COR-L47 (cell line): ENCODE data around the gene NEK1.
A peak's percentile ranks its signal among the peaks of the same experiment; 100 is the strongest.

Experiments used
- DNase-seq: peaks from one replicate; lab custom pipeline; 2025; lab: John Stamatoyannopoulos, UW

NEK1 gene, protein sequence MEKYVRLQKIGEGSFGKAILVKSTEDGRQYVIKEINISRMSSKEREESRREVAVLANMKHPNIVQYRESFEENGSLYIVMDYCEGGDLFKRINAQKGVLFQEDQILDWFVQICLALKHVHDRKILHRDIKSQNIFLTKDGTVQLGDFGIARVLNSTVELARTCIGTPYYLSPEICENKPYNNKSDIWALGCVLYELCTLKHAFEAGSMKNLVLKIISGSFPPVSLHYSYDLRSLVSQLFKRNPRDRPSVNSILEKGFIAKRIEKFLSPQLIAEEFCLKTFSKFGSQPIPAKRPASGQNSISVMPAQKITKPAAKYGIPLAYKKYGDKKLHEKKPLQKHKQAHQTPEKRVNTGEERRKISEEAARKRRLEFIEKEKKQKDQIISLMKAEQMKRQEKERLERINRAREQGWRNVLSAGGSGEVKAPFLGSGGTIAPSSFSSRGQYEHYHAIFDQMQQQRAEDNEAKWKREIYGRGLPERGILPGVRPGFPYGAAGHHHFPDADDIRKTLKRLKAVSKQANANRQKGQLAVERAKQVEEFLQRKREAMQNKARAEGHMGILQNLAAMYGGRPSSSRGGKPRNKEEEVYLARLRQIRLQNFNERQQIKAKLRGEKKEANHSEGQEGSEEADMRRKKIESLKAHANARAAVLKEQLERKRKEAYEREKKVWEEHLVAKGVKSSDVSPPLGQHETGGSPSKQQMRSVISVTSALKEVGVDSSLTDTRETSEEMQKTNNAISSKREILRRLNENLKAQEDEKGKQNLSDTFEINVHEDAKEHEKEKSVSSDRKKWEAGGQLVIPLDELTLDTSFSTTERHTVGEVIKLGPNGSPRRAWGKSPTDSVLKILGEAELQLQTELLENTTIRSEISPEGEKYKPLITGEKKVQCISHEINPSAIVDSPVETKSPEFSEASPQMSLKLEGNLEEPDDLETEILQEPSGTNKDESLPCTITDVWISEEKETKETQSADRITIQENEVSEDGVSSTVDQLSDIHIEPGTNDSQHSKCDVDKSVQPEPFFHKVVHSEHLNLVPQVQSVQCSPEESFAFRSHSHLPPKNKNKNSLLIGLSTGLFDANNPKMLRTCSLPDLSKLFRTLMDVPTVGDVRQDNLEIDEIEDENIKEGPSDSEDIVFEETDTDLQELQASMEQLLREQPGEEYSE (N-terminal part only)

DNA sequence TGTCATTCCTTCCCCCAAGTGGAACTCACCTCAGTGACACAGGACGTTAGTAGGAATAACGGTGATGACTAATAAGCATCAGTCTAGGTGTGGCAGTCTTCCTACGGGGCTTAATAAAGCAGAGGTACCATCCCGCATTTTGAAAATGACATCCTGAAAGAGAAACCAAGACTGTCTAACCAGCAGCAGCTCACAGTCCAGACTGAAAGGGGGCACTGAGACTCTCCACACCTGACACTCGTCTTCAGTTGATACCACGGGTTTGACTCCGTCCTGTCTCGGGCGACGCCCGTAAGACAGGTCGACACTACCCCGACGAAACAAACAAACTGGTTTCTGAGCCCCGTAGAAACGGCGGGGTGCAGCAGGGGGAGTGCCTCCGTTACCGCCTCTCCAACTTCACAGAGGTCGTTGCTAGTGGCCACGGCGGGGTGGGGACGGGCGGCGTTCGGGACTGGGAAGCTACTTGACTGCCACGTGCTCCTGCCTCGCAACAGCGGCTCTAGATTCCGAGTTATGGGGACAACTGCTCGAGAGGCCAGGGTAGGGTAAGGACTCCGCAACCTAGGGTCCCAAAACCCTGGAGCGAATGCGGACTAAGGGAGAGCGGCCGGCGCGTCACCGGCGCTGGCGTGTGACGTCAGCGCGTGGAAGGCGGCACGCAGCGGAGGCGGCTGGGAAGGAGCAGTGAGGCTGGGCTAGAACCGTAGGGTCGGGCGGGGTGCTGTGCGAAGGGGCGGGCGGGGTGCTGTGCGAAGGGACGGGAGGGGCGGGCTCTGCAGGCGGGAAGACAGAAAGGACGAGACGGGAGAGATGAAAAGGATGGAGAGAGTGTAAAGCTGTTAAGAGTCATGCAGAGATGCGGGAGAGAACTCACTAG, at the start of gene NEK1:
TSS of gene NEK1 (minus strand) at position 593 of the 880 bp plus-strand sequence. CDS start 9,953 bp downstream, outside the sequence.
- DNase-seq = peak; percentile 82

DNA sequence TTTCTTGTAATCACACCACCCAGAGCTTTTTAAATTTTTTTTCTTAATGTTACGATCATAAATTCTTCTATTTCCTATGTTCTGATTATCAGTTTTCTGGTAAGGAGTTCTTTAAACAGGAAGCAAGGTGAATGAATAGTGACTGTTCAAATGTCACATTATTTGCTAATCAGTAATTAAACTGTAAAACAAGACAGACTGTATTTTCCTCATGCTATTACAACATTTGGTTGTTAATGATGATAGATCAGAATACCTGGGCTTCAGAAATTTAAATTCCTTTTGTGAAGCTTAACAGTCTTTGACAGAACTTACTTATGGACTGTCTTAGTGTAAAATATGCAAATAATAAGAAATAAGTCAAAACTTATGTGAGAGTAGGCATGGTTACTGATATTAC, 49.4 kb upstream of the NEK1 start:
- no peak for DNase-seq

DNA sequence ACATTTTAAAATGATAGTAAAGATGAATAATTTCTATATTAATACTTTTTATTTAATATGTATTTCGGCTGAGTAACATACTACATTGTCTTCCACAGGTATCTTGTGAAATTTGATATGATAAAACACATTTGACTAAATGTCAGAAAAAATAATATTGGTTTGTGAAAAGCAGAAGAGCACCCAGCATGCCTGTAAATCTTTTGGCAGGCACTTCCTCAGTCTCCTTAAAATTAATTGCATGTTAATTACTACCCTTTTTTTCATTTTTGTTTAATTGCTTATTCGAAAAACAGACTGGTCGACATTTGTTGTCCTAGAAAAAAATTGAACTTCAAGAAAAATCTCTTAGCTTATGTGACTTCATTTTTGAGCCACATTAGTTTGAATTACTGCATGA, 48.5 kb upstream of the NEK1 start:
- no peak for DNase-seq

DNA sequence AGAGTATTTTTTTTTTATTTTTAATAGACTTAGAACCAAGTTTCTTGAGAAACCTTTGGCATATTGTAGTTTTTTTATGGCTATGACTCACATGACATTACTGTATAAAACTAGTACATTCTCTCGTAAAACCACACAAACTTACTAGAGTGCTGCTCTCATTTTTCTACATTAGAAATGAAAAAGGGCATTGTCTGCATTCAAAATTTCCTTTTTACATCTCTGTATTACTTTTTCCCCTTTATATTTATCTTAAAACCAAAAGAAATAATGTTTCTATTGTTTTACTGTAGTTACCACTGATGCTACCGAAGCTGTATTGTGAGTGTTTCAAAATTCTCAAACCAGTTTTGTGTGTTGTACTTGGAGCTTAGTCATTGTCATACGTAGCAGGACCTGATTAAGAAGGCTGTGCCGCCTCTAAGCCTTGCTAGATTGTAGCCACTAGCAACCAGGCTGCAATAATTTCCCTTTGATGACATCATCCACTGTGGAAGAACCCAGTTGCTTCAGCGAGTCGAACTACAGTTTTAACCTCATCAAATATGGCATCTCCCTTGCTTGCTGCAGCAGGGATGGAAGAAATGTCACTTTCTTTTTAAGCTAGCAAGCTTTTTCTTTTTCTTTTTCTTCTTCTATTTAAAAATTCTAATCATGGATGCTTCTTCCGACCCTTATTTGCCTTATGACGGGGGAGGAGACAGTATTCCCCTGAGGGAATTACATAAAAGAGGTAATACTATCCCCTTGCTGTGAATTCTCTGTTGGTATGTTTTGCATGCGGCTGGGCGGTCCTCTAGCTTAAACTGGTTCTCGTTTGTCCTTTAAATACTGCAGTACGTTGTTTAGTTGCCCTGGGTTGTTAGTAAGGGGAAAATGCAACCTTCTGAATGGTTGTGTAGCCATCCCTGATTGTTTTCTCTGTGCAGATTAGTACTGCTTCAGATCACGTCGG, 47.6 kb upstream of the NEK1 start:
- peak; percentile 90 for DNase-seq

DNA sequence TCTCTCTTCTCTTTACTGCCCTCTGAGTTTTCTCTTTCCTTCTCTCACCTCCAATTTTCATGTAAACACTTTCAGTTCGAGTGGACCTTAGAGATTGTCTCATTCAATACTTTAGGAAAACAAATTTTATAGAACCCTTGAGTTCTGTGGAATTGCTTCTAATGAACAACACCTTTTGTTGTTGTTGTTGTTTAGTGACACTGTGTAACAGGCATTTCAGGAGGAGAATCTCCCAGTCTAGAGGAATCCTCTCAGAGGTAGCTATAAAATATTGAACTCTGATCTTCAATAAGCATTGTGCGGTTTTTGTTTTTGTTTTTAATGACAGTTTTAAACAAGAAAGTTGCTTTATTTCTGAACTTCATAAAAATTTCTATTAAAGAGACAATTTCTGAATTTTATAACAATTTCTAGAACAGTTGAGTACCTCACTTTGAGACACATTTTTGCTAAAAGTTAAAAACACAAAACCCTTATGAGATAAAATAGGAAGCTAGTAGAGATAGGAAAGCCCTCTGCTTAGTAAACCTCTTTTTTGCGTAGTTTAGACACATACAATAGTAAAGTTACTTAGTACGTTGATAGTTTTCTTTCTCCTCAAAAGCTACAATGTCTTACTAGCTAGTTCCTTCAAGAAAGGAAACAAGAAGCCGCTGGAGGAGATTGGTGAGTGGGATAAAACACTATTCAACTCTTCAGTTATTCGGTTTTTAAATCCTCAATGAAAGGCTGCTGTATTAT, 46.8 kb upstream of the NEK1 start:
- no peak for DNase-seq

DNA sequence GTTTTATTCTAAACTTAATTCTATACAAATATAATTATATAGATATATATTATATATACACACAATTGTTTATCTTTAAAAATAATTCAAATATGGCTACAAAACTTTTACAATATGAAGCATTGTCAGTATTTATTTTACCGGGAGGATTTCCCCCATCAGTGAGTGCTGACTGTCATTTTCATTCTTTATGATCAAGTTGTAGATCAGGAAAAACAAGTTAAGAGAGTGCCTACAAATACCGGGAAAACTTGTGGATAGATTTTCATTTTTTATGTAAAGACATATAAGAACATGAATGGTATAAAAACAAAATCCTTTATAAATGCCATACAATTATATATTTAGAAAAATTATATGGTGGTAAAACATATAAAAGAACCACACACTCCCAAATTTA, 45.8 kb upstream of the NEK1 start:
- no peak for DNase-seq

DNA sequence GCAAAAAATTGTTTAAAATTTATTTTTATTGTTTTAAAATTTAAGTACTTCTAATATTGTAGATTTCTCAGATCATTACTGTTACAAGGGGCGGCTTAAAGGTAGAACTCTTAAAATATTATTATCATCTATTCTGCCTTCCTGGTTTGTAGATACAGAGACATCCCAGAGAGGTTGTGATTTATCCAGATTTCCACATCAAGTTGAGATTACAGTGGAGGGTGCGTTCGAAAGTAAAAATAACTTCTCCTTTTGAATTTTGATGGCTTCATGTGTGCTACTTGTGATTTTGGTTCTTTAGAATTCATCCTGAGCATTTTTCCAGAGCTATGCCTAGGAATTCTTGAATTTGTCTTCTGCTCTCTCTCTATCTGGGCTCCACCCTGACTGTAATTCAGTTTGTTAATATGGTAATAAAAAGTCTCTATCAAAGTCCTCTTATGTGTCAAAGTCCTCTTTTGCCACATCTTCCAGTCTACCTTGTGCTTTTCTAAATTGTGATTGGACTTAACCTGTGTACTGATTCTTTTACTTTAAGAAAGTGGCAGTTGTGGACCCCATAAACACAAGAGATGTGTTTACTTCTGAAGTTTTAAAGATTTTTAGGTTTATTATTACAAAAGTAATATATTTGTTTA, 45.2 kb upstream of the NEK1 start:
- DNase-seq = no peak

DNA sequence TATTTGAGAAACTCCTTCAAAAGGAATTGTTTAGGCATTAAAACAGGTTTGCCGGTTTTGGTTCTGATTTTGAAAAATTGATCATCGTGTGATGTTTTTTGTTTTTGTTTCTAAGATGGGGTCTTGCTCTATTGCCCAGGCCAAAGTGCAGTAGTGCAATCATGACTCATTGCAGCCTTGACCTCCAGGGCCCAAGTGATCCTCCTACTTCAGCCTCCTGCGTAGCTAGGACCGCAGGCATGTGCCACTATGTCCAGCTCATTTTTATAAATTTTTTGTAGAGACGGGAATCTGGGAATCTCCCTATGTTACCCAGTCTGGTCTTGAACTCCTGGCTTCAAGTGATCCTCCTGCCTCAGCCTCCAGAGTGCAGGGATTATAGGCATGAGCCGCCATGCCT, 43.0 kb upstream of the NEK1 start:
- DNase-seq = no peak

DNA sequence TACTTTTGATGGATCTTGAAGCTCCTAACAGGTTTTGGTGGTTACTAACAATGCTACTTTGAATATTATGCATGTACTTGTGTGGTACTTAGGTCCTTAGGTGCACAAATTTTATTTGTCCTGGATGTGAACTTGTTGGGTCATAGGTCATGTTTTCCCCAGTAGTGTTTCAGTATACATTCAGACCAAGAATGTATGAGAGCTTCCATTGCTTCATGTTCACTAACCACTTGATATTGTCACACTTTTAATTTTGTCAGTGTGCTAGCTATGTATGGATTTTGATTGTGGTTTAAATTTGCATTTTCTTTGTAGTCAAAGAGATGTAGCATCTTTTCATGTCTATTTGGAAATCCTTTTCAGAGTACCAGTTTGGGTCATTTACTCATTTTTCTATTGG, 40.2 kb upstream of the NEK1 start:
- no peak for DNase-seq

DNA sequence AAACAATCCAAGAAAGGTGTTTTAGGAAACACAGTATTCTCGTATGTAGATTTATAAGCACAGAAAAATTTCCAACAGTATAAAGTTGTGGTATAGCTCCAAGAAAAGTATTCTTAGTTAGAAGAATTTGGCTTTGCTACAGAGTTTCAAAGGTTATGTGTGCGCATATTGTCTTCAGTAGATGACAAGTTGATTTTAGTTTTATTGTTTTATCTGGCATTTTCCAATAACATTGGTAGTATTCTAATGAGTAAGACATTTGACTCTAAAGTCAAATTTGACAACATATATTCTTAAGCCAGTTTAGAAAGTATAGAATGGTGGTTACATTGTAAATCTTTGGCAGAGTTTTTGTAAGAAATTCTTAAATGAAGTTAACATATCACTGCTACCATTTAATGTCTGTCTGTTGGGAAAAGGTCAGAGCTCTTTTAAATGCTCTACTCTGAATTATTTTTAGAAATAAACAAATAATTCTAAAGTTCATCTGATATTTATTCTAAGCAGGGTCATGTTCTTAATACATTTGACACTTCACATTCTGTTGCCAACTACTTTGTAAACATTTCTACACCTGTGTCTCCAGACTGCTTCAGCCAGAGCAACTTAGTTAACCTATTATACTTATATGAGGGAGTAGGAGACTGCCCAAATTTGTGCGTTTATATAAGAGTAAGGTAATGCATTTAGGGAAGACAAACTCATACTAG, 38.0 kb upstream of the NEK1 start:
- DNase-seq = no peak

DNA sequence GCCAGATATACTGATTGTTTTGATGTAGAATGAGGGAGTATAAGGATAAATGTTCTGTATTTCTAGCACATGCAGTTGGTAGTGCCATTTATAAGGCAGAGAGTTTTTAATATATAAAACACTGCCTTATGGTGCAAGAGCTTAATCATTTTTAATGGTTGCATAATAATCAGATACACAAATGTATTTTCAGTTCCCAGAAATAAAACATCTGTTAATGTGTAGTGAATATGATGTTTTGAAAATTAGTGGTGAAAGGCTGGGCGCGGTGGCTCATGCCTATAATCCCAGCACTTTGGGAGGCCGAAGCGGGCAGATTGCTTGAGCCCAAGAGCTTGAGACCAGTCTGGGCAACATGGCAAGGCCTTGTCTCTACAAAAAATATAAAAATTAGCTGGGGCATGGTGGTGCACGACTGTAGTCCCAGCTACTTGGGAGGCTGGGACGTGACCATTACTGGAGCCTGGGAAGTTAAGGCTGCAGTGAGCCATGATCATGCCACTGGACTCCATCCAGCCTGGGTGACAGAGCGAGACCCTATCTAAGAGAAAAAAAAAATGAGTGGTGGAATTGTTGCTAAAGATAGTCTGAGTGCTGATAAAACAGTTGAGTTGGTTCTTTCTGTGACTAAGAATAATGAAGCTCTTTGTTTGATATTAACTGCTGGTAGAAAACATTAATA, 37.3 kb upstream of the NEK1 start:
- no peak for DNase-seq

DNA sequence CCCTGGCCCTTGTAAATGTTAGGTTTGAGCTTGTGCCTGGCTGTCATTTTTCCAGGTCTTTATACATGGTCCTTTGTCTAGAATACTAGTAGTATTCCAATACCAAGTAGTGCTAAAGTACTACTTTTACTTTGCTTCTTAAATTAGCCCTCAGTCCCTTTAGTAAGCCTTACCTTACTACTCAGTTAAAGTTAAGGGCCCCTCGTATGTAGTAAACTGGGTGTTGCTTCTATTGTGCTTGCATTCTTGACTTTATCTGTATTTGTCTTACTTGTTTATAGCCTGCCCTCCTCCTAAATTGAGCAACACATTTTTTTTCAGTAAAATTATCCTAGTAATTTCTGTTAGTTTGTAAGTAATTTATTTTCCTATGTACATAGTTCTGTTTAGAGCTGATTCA, 33.2 kb upstream of the NEK1 start:
- DNase-seq = no peak

DNA sequence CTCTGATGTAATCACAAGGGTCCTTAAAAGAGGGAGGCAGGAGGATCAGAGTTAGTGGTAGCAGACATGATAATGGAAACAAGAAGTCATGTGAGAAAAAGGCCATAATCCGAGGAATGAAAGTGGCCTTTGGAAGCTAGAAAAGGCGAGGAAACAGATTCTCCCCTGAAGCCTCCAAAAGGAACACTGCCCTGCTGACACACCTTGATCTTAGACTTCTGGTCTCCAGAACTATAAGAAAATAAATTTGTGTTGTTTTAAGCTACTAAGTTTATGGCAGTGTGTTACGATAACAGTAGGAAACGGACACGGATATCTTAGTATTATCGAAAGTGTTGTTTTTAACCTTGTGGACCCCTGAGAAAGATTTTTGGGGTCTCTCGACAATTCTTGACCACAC, 32.4 kb upstream of the NEK1 start:
- DNase-seq = no peak

DNA sequence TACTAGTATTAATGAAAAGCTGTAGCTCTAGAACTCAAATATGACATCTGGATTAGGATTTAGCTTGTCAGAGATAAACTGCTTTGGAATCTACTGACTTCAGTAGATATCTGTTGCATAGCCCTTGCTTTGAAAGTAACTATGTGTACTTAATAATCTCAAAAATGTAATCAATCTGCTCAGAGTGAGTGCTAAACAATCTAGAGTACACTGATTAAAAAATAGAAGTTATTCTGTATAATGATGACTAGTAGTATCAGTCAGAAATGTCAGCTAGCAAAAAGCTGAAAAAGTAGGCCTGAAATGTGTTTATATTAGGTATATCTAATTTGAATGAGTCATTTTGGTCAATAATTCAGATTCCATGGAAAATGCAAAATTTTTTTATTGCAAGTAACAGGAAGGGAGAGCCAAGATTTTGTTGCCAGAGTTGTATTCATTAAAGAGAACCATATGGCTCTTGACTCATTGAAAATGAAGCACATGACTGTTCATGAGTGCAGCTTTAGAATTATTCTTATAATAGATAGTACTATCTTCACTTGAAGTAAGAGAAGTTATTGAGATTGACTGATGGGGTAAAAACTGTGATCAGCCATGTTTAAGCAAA, 28.0 kb upstream of the NEK1 start:
- DNase-seq = no peak

DNA sequence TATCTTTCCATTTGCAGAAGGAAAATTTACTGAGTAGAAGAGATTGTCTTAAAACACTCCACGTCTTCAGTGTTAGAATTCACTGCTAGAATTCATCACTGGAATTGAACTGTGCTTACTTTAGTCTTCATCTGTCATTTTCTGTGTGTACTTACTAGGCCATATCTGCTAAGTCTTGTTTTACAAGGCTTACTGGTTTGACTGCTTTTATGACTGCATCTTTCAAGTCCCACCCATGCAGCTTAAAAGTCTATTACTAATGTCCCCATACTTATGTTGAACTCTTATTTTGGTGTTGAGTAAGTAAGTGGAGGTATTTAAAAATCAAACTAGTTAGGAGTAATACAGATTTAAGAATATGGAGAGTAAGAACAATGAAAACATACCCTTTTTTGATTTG, 22.6 kb upstream of the NEK1 start:
- no peak for DNase-seq

DNA sequence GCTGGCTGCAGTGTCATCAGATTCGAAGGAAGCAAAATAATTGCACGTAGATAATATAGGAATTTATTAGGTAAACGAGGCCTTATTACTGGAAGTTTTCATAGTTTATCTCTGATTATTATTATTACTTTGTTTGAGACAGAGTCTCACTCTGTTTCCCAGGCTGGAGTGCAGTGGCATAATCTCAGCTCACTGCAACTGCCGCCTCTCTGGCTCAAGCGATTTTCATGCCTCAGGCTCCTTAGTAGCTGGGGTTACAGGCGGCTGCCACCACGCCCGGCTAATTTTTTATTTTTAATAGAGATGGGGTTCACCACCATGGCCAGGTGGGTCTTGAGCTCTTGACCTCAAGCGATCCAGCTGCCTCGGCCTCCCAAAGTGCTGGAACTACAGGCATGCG, 20.5 kb upstream of the NEK1 start:
- no peak for DNase-seq

DNA sequence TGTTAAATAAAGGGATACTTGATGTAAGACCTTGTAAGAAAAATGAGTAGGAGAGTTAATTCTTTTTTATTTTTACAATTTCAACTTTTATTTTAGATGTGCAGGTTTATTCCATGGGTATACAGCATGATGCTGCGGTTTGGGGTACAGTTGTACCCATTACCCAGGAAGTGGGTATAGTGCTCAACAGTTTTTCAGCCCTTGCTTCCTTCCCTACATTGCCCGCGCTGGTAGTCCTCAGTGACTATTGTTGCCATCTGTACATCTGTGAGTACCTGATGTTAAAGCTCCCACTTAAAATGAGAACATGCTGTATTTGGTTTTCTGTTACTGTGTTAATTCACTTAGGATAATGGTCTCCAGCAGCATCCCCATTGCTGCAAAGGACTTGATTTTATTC, 17.7 kb upstream of the NEK1 start:
- no peak for DNase-seq

DNA sequence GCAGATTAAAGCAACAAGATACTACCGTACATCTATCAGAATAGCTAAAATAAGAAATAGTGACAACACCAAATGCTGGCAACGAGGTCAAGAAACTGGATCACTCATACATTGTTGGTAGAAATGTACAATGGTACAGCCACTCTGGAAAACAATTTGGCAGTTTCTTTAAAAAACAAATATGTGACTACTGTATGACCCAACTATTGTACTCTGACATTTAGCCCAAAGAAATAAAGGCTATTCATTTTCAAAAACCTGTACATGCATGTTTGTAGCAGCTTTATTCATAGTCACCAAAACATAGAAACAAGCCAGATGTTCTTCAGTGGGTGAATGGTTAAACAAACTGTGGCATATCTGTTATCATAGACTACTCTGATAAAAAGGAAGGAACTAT, 16.2 kb upstream of the NEK1 start:
- no peak for DNase-seq
